Neural progenitor cell (in vitro differentiated cells): ENCODE measurements around the gene GNG7. TPM values are rescaled to one million over a fixed set of nuclear protein-coding genes. Genes with fewer than 3 reads are reported as not detected.
"Not testable (repeated sequence)": the region's sequence is repeated elsewhere in the genome, so short reads cannot be mapped to it uniquely, and the experiment has no call there.

Source experiments
- DNase-seq: peaks from one replicate; pipeline ENCODE4 v3.0.0-alpha.2; 2016; ENCODE audit warnings: low spot score
- H2AFZ ChIP-seq: fragments of 200-600 bp; sonication (generic); replicated peaks from 2 replicates; pipeline ENCODE4 v1.6.1; 2016; ENCODE audit warnings: antibody characterized with exemption
- H3F3A ChIP-seq: fragments of 200-600 bp; sonication (generic); 2 replicates; pipeline ENCODE4 v1.6.1; 2016; ENCODE audit warnings: antibody characterized with exemption, low read depth
- H3K27ac ChIP-seq: fragments of 200-600 bp; sonication (generic); 2 replicates; pipeline ENCODE4 v1.5.1; 2016; ENCODE audit warnings: mild to moderate bottlenecking
- H3K27me3 ChIP-seq: fragments of 200-600 bp; sonication (generic); 2 replicates; pipeline ENCODE4 v1.6.1; 2016; ENCODE audit warnings: mild to moderate bottlenecking, moderate library complexity
- H3K36me3 ChIP-seq: fragments of 200-600 bp; sonication (generic); 2 replicates; pipeline ENCODE4 v1.5.1; 2016
- H3K4me1 ChIP-seq: fragments of 200-600 bp; sonication (generic); 2 replicates; pipeline ENCODE4 v1.6.1; 2016; ENCODE audit warnings: mixed run types
- H3K4me2 ChIP-seq: fragments of 200-600 bp; sonication (generic); 2 replicates; pipeline ENCODE4 v1.6.1; 2016
- H3K4me3 ChIP-seq: fragments of 200-600 bp; sonication (generic); 2 replicates; pipeline ENCODE4 v1.5.1; 2016
- H3K79me2 ChIP-seq: fragments of 200-600 bp; sonication (generic); 2 replicates; pipeline ENCODE4 v1.6.1; 2016; ENCODE audit warnings: low read depth
- H3K9ac ChIP-seq: fragments of 200-600 bp; sonication (generic); 2 replicates; pipeline ENCODE4 v1.6.1; 2016
- H3K9me3 ChIP-seq: fragments of 200-600 bp; sonication (generic); 2 replicates; pipeline ENCODE4 v1.5.1; 2016; ENCODE audit warnings: low read depth
- H4K20me1 ChIP-seq: fragments of 200-600 bp; sonication (generic); 2 replicates; pipeline ENCODE4 v1.6.1; 2016; ENCODE audit warnings: low read depth
- H3K27ac Mint-ChIP-seq: 3 replicates; pipeline ENCODE4 v1.8.0; 2021; ENCODE audit warnings: mixed read lengths
- H3K27me3 Mint-ChIP-seq: 2 replicates; pipeline ENCODE4 v1.8.0; 2022; ENCODE audit warnings: low read depth, mild to moderate bottlenecking, inconsistent platforms, moderate library complexity, mixed read lengths; ENCODE audit not compliant: insufficient read depth
- H3K36me3 Mint-ChIP-seq: 3 replicates; pipeline ENCODE4 v1.8.0; 2021; ENCODE audit warnings: mixed read lengths
- H3K4me1 Mint-ChIP-seq: 3 replicates; pipeline ENCODE4 v1.8.0; 2021; ENCODE audit warnings: mixed read lengths
- H3K4me3 Mint-ChIP-seq: 3 replicates; pipeline ENCODE4 v1.8.0; 2021; ENCODE audit warnings: mild to moderate bottlenecking, moderate library complexity, mixed read lengths
- H3K9me3 Mint-ChIP-seq: 3 replicates; pipeline ENCODE4 v1.8.0; 2020; ENCODE audit warnings: mixed read lengths
- EZH2 ChIP-seq: fragments of 200-600 bp; sonication (generic); IDR thresholded peaks from 2 replicates; pipeline ENCODE4 v1.6.1; 2017; ENCODE audit warnings: antibody characterized with exemption, mild to moderate bottlenecking, moderate library complexity
- EZH2phosphoT487 ChIP-seq: fragments of 200-600 bp; sonication (generic); IDR thresholded peaks from 2 replicates; pipeline ENCODE4 v1.6.1; 2017; ENCODE audit warnings: antibody characterized with exemption
- total RNA-seq: library from RNA; depleted of rRNA; stranded (reverse); fragments of >200 nt; gene quantifications from 2 replicates; pipeline ENCODE4 v1.2.3, GENCODE V29; 2015; ENCODE audit warnings: low replicate concordance
- TF ChIP-seq, protein P1 (sequence below): fragments of 200-600 bp; sonication (generic); IDR thresholded peaks from 2 replicates; pipeline ENCODE4 v1.5.1; 2017; ENCODE audit warnings: antibody characterized with exemption, mild to moderate bottlenecking

Gene GNG7
- total RNA-seq, 1 donor from 2014 or later = 7.0 TPM

GRCh38 chr19:2543463-2544442 lies 158.7 kb downstream of the GNG7 start:
- Mint-ChIP-seq H3K27ac (peak overlapping the region; percentile 99), H3K27me3 (peaks cover 2% of the 10 kb centered on the region), H3K9me3 (no peaks in the 10 kb centered on the region), H3K4me3 (peak overlapping the region; percentile 64), H3K36me3 (no peaks in the 10 kb centered on the region), H3K4me1 (peaks cover 54% of the 10 kb centered on the region)
- no peaks in the 10 kb centered on the region for H3K79me2 ChIP-seq
- H4K20me1 ChIP-seq = peaks cover 18% of the 10 kb centered on the region
- peak overlapping the region; percentile 69 for H3K4me2 ChIP-seq
- peaks cover 17% of the 10 kb centered on the region for H3K27me3 ChIP-seq
- H3K4me3 ChIP-seq = peak overlapping the region; percentile 28
- H3K4me1 ChIP-seq = peaks cover 31% of the 10 kb centered on the region
- peaks cover 44% of the 10 kb centered on the region for H3F3A ChIP-seq
- H3K36me3 ChIP-seq = no peaks in the 10 kb centered on the region
- H2AFZ ChIP-seq = no peak overlapping the region
- no peak for TF ChIP-seq EZH2
- TF ChIP-seq, protein P1, sequence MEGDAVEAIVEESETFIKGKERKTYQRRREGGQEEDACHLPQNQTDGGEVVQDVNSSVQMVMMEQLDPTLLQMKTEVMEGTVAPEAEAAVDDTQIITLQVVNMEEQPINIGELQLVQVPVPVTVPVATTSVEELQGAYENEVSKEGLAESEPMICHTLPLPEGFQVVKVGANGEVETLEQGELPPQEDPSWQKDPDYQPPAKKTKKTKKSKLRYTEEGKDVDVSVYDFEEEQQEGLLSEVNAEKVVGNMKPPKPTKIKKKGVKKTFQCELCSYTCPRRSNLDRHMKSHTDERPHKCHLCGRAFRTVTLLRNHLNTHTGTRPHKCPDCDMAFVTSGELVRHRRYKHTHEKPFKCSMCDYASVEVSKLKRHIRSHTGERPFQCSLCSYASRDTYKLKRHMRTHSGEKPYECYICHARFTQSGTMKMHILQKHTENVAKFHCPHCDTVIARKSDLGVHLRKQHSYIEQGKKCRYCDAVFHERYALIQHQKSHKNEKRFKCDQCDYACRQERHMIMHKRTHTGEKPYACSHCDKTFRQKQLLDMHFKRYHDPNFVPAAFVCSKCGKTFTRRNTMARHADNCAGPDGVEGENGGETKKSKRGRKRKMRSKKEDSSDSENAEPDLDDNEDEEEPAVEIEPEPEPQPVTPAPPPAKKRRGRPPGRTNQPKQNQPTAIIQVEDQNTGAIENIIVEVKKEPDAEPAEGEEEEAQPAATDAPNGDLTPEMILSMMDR = no peak
- TF ChIP-seq EZH2phosphoT487 = no peak
- no peak overlapping the region for H3K9ac ChIP-seq
- no peaks in the 10 kb centered on the region for H3K9me3 ChIP-seq
- peak overlapping the region; percentile 43 for H3K27ac ChIP-seq
- peak; percentile 97 for DNase-seq

DNA sequence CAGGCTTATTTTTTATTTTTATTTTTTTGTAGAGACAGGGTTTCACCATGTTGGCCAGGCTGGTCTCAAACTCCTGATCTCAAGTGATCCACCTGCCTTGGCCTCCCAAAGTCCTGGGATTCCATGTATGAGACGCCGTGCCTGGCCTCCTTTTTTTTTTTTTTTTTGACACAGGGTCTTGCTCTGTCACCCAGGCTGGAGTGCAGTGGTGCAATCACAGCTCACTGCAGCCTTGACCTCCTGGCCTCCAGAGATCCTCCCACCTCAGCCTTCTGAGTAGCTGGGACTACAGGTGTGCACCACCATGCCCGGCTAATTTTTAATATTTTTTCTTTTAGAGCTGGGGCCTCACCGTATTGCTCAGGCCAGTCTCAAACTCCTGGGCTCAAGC lies 159.4 kb downstream of the GNG7 start:
- peaks cover 17% of the 10 kb centered on the region for H3K27me3 ChIP-seq
- peaks cover 44% of the 10 kb centered on the region for H3F3A ChIP-seq
- H2AFZ ChIP-seq, H3K36me3 ChIP-seq, H3K79me2 ChIP-seq, H3K4me3 ChIP-seq, H3K4me3 Mint-ChIP-seq, H3K9ac ChIP-seq, DNase-seq, H3K27me3 Mint-ChIP-seq, H3K36me3 Mint-ChIP-seq, H3K9me3 Mint-ChIP-seq, H3K9me3 ChIP-seq: not testable (repeated sequence)
- H3K4me2 ChIP-seq = peak overlapping the region; percentile 69
- Mint-ChIP-seq H3K27ac (peak overlapping the region; percentile 99), H3K4me1 (peaks cover 54% of the 10 kb centered on the region)
- H3K27ac ChIP-seq = peak overlapping the region; percentile 43
- peaks cover 31% of the 10 kb centered on the region for H3K4me1 ChIP-seq
- peaks cover 18% of the 10 kb centered on the region for H4K20me1 ChIP-seq

GRCh38 chr19:2542341-2543069 lies 160.0 kb downstream of the GNG7 start:
- peaks cover 18% of the 10 kb centered on the region for H4K20me1 ChIP-seq
- Mint-ChIP-seq H3K36me3 (no peaks in the 10 kb centered on the region), H3K4me1 (peaks cover 54% of the 10 kb centered on the region), H3K27me3 (peaks cover 4% of the 10 kb centered on the region), H3K9me3 (no peaks in the 10 kb centered on the region), H3K27ac (peak overlapping the region; percentile 94), H3K4me3 (peak overlapping the region; percentile 38)
- no peak overlapping the region for H3K27ac ChIP-seq
- H3K9me3 ChIP-seq = no peaks in the 10 kb centered on the region
- no peaks in the 10 kb centered on the region for H3K36me3 ChIP-seq
- no peak overlapping the region for H3K4me2 ChIP-seq
- H3K27me3 ChIP-seq = peaks cover 17% of the 10 kb centered on the region
- no peak overlapping the region for H3K4me3 ChIP-seq
- no peak overlapping the region for H3K9ac ChIP-seq
- H2AFZ ChIP-seq = no peak overlapping the region
- DNase-seq = no peak
- TF ChIP-seq, protein P1 = no peak
- TF ChIP-seq EZH2phosphoT487 = no peak
- no peak for TF ChIP-seq EZH2
- H3K4me1 ChIP-seq = peaks cover 31% of the 10 kb centered on the region
- H3K79me2 ChIP-seq = no peaks in the 10 kb centered on the region
- H3F3A ChIP-seq = peaks cover 44% of the 10 kb centered on the region
